ENCODE measurements around the gene KIF21B.
A peak's percentile ranks its signal among the peaks of the same experiment; 100 is the strongest.

Gene KIF21B, protein sequence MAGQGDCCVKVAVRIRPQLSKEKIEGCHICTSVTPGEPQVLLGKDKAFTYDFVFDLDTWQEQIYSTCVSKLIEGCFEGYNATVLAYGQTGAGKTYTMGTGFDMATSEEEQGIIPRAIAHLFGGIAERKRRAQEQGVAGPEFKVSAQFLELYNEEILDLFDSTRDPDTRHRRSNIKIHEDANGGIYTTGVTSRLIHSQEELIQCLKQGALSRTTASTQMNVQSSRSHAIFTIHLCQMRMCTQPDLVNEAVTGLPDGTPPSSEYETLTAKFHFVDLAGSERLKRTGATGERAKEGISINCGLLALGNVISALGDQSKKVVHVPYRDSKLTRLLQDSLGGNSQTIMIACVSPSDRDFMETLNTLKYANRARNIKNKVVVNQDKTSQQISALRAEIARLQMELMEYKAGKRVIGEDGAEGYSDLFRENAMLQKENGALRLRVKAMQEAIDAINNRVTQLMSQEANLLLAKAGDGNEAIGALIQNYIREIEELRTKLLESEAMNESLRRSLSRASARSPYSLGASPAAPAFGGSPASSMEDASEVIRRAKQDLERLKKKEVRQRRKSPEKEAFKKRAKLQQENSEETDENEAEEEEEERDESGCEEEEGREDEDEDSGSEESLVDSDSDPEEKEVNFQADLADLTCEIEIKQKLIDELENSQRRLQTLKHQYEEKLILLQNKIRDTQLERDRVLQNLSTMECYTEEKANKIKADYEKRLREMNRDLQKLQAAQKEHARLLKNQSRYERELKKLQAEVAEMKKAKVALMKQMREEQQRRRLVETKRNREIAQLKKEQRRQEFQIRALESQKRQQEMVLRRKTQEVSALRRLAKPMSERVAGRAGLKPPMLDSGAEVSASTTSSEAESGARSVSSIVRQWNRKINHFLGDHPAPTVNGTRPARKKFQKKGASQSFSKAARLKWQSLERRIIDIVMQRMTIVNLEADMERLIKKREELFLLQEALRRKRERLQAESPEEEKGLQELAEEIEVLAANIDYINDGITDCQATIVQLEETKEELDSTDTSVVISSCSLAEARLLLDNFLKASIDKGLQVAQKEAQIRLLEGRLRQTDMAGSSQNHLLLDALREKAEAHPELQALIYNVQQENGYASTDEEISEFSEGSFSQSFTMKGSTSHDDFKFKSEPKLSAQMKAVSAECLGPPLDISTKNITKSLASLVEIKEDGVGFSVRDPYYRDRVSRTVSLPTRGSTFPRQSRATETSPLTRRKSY (N-terminal part only)

DNA sequence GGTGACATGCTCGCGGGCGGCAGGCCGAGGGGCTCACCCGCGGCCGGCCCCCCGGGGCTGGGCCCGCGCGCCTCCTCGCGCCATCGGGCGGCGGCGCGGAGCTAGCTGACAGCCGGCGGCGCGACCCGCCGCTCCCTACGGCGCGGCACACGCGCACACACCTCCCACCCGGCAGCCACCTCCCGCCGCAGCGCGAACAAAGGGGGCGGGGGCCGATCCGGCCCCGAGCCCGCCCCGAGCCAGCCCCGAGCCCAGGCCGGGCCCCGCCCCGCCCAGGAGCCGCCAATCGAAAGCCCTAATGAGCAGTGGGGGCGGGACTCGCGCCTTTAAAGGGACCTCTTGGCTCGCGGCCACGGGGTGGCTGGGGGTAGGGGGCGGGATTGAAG is at the start of gene KIF21B:
Gene KIF21B, minus strand, starts transcription at position 198 of the 386 bp plus-strand sequence. CDS start 331 bp downstream, outside the sequence.
- TF ChIP-seq, protein P1, sequence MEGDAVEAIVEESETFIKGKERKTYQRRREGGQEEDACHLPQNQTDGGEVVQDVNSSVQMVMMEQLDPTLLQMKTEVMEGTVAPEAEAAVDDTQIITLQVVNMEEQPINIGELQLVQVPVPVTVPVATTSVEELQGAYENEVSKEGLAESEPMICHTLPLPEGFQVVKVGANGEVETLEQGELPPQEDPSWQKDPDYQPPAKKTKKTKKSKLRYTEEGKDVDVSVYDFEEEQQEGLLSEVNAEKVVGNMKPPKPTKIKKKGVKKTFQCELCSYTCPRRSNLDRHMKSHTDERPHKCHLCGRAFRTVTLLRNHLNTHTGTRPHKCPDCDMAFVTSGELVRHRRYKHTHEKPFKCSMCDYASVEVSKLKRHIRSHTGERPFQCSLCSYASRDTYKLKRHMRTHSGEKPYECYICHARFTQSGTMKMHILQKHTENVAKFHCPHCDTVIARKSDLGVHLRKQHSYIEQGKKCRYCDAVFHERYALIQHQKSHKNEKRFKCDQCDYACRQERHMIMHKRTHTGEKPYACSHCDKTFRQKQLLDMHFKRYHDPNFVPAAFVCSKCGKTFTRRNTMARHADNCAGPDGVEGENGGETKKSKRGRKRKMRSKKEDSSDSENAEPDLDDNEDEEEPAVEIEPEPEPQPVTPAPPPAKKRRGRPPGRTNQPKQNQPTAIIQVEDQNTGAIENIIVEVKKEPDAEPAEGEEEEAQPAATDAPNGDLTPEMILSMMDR (IDR thresholded peaks at IDR 0.05; ENCODE audit: control extremely low read depth, extremely low read depth, low read depth, missing control alignments): no peak
- DNase-seq (ENCODE audit: extremely low spot score): peak; percentile 94

DNA sequence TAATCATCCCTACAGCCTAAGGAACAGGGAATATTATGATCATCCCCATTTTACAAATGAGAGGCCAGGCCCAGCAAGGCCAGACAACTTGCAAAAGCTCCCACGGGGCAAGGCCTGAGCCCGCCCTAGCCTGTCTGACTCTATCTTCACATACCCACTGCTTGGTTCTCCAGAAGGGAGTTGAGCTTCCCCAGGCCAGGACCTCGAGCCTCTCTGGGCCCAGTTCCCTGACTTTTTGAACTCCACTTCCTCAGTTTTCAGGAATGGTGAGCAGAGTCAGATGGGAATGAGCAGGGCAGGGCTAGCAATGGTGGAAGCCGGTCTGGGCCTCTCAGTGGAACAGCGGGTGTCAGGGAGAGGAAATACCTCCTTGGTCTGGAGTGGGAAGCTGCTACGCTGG is 49.4 kb upstream of the KIF21B start:
- TF ChIP-seq, protein P1 (IDR thresholded peaks at IDR 0.05; ENCODE audit: control extremely low read depth, extremely low read depth, low read depth, missing control alignments): no peak
- POLR2A ChIA-PET: no interaction called here
- no peak for DNase-seq (ENCODE audit: extremely low spot score)
- CTCF ChIA-PET: interaction anchor here (0.8 to 1.5 kb wide), 2 partner anchors 9 to 31 kb away, joined by 3 to 5 read pairs; no protein-coding TSS in a partner anchor

More for the DNA sequence above, at the start of gene KIF21B:
- ChIA-PET CTCF (interaction anchor here (0.7 to 14.7 kb wide), 7 partner anchors 8 to 401 kb away, joined by 3 to 182 read pairs (median 25); no protein-coding TSS in a partner anchor), POLR2A (no interaction called here)

DNA sequence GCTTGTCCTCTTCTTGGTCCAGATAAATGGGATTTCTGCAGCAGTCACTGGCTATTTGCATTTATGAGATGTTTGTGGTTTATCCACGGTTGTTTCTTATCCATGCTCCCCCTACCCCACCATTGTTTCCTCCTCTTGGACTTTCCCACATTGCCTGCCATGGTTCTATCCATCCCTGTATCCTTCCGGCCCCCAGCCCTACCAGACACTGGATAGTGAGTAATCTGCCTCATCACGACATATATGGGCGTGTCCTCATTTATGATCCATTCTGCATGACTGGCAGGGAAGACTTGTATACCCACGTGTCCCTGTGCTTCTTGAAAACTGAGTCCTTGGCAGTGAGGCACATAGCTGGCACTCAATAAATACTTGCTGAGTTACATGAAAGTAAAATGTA is 48.6 kb upstream of the KIF21B start:
- TF ChIP-seq, protein P1 (IDR thresholded peaks at IDR 0.05; ENCODE audit: control extremely low read depth, extremely low read depth, low read depth, missing control alignments): no peak
- no peak for DNase-seq (ENCODE audit: extremely low spot score)
- ChIA-PET CTCF (no interaction called here), POLR2A (no interaction called here)

GRCh38 chr1:201069636-201070035 is 46.1 kb upstream of the KIF21B start:
- CTCF ChIA-PET: interaction anchor here (1.0 kb wide), 1 partner anchor 491 kb away, joined by 3 read pairs; no protein-coding TSS in a partner anchor
- POLR2A ChIA-PET: interaction anchor here (0.6 kb wide), 1 partner anchor 50 kb away, joined by 3 read pairs; no protein-coding TSS in a partner anchor
- TF ChIP-seq, protein P1 (IDR thresholded peaks at IDR 0.05; ENCODE audit: control extremely low read depth, extremely low read depth, low read depth, missing control alignments): no peak
- no peak for DNase-seq (ENCODE audit: extremely low spot score)

GRCh38 chr1:201068976-201069375 is 45.5 kb upstream of the KIF21B start:
- CTCF ChIA-PET: no interaction called here
- TF ChIP-seq, protein P1 (IDR thresholded peaks at IDR 0.05; ENCODE audit: control extremely low read depth, extremely low read depth, low read depth, missing control alignments): no peak
- POLR2A ChIA-PET: interaction anchor here (0.6 kb wide), 1 partner anchor 50 kb away, joined by 3 read pairs; no protein-coding TSS in a partner anchor
- no peak for DNase-seq (ENCODE audit: extremely low spot score)

Data from GM10248 (cell line).